Neural cell (in vitro differentiated cells): Measurements from ENCODE around the gene C8A. TPM values are rescaled to one million over a fixed set of nuclear protein-coding genes. Genes with fewer than 3 reads are reported as not detected.

Experiments
- H2AFZ ChIP-seq: fragments of 200-600, 300-800 bp; sonication (generic), shearing (Covaris generic); 2 replicates; pipeline ENCODE4 v1.6.0; 2014; ENCODE audit warnings: low read depth, mild to moderate bottlenecking, antibody characterized with exemption, low read length, moderate library complexity
- H3F3A ChIP-seq: fragments of 200-600 bp; shearing (Covaris generic); 2 replicates; pipeline ENCODE4 v1.6.1; 2016; ENCODE audit warnings: mild to moderate bottlenecking, moderate library complexity, mixed read lengths, antibody characterized with exemption, low read length; ENCODE audit not compliant: insufficient read depth, poor library complexity, severe bottlenecking
- H3K27ac ChIP-seq: fragments of 200-600, 300-800 bp; sonication (generic), shearing (Covaris generic); 2 replicates; pipeline ENCODE4 v1.5.1; 2014; ENCODE audit warnings: mild to moderate bottlenecking, low read length, moderate library complexity
- H3K27me3 ChIP-seq: fragments of 300-800, 200-600 bp; sonication (generic), shearing (Covaris generic); 2 replicates; pipeline ENCODE4 v1.6.0; 2014; ENCODE audit warnings: mild to moderate bottlenecking, low read depth, low read length, moderate library complexity; ENCODE audit not compliant: insufficient read depth
- H3K36me3 ChIP-seq: fragments of 300-800, 200-600 bp; sonication (generic), shearing (Covaris generic); 2 replicates; pipeline ENCODE4 v1.5.1; 2014; ENCODE audit warnings: mild to moderate bottlenecking, antibody characterized with exemption, low read length, moderate library complexity; ENCODE audit not compliant: insufficient read depth
- H3K4me2 ChIP-seq: fragments of 300-800, 200-600 bp; sonication (generic), shearing (Covaris generic); 2 replicates; pipeline ENCODE4 v1.6.0; 2014; ENCODE audit warnings: mild to moderate bottlenecking, low read length
- H3K4me3 ChIP-seq: fragments of 300-800, 200-600 bp; sonication (generic), shearing (Covaris generic); 2 replicates; pipeline ENCODE4 v1.5.1; 2014; ENCODE audit warnings: mild to moderate bottlenecking, low read length, moderate library complexity
- H3K79me2 ChIP-seq: fragments of 200-600 bp; shearing (Covaris generic); replicated peaks from 2 replicates; pipeline ENCODE4 v1.6.0; 2014; ENCODE audit warnings: mild to moderate bottlenecking, low read length, moderate library complexity; ENCODE audit not compliant: insufficient read depth
- H3K9ac ChIP-seq: fragments of 300-800, 200-600 bp; sonication (generic), shearing (Covaris generic); 2 replicates; pipeline ENCODE4 v1.6.1; 2016; ENCODE audit warnings: mild to moderate bottlenecking, low read length, mixed read lengths
- H3K9me2 ChIP-seq: fragments of 200-600 bp; shearing (Covaris generic); 2 replicates; pipeline ENCODE4 v1.6.1; 2016; ENCODE audit warnings: mild to moderate bottlenecking, low read length, mixed read lengths; ENCODE audit not compliant: insufficient read depth
- H3K9me3 ChIP-seq: fragments of 200-600, 300-800 bp; sonication (generic), shearing (Covaris generic); 2 replicates; pipeline ENCODE4 v1.6.1; 2016; ENCODE audit warnings: mild to moderate bottlenecking, mixed run types, low read length, moderate library complexity, mixed read lengths
- H4K20me1 ChIP-seq: fragments of 200-600 bp; shearing (Covaris generic); 2 replicates; pipeline ENCODE4 v1.6.1; 2016; ENCODE audit warnings: mild to moderate bottlenecking, mixed run types; ENCODE audit not compliant: insufficient read depth
- EP300 ChIP-seq: fragments of 450-650 bp; conservative IDR thresholded peaks from 2 replicates; pipeline ENCODE4 v1.6.1; 2014; ENCODE audit warnings: antibody characterized with exemption, mild to moderate bottlenecking, moderate library complexity; ENCODE audit not compliant: poor library complexity, severe bottlenecking
- EZH2 ChIP-seq: fragments of 200-600, 300-800 bp; shearing (Covaris generic), sonication (generic); IDR thresholded peaks from 2 replicates; pipeline ENCODE4 v1.6.1; 2014; ENCODE audit warnings: antibody characterized with exemption, low read length, borderline replicate concordance, mild to moderate bottlenecking; ENCODE audit not compliant: insufficient read depth, poor library complexity, severe bottlenecking
- MXI1 ChIP-seq: fragments of 450-650 bp; conservative IDR thresholded peaks from 2 replicates; pipeline ENCODE4 v1.6.1; 2014; ENCODE audit warnings: antibody characterized with exemption, mild to moderate bottlenecking; ENCODE audit not compliant: poor library complexity, severe bottlenecking
- POLR2AphosphoS5 ChIP-seq: IDR thresholded peaks from 2 replicates; pipeline ENCODE4 v1.6.1; 2012
- RAD21 ChIP-seq: fragments of 450-650 bp; conservative IDR thresholded peaks from 2 replicates; pipeline ENCODE4 v1.6.1; 2014; ENCODE audit warnings: antibody characterized with exemption, mild to moderate bottlenecking, moderate library complexity
- SMC3 ChIP-seq: fragments of 450-650 bp; conservative IDR thresholded peaks from 2 replicates; pipeline ENCODE4 v1.6.1; 2014; ENCODE audit warnings: antibody characterized with exemption, mild to moderate bottlenecking, moderate library complexity; ENCODE audit not compliant: poor library complexity
- TAF1 ChIP-seq: IDR thresholded peaks from 2 replicates; pipeline ENCODE4 v1.6.1; 2012; ENCODE audit warnings: low read depth
- polyA plus RNA-seq: library from polyadenylated mRNA; depleted of rRNA; stranded (reverse); fragments of >200 nt; gene quantifications from 2 replicates; pipeline ENCODE4 v1.2.3, GENCODE V29; 2014
- TF ChIP-seq, protein P1 (sequence below): fragments of 450-650 bp; IDR thresholded peaks from 2 replicates; pipeline ENCODE4 v1.5.1; 2014; ENCODE audit warnings: antibody characterized with exemption, mild to moderate bottlenecking, moderate library complexity; ENCODE audit not compliant: poor library complexity, severe bottlenecking
- TF ChIP-seq, protein P2 (sequence below): IDR thresholded peaks from 2 replicates; pipeline ENCODE4 v1.6.1; 2012; ENCODE audit warnings: borderline replicate concordance

Gene C8A
- polyA plus RNA-seq, 1 donor from 2014 or later: not detected

DNA sequence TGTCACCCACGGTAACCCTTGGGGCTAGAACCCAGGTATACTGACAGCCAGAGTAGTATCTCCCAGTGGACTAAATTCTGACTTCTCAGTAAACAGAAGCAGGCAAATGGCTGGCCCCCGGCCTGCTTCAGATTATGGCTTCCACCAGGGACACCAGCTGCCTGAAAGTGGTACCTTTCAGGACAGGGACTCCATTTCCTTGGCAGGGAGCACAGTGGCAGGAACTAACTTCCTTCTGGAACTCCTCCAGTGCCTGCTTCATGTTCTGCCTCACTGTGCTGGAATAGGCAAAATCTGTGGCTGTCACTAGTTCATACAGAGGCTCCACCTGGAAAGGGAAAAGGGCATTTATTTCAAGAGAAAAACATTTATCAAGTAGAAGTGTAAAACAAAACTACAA is 78.6 kb downstream of the C8A start:
- H3K9me3 ChIP-seq: no peaks in the 10 kb centered on the region
- no peak overlapping the region for H3K4me3 ChIP-seq
- no peaks in the 10 kb centered on the region for H3K27me3 ChIP-seq
- H3K4me2 ChIP-seq: no peak overlapping the region
- no peak for TF ChIP-seq EP300
- TF ChIP-seq MXI1: no peak
- no peak for TF ChIP-seq SMC3
- no peak for TF ChIP-seq RAD21
- TF ChIP-seq, protein P1, sequence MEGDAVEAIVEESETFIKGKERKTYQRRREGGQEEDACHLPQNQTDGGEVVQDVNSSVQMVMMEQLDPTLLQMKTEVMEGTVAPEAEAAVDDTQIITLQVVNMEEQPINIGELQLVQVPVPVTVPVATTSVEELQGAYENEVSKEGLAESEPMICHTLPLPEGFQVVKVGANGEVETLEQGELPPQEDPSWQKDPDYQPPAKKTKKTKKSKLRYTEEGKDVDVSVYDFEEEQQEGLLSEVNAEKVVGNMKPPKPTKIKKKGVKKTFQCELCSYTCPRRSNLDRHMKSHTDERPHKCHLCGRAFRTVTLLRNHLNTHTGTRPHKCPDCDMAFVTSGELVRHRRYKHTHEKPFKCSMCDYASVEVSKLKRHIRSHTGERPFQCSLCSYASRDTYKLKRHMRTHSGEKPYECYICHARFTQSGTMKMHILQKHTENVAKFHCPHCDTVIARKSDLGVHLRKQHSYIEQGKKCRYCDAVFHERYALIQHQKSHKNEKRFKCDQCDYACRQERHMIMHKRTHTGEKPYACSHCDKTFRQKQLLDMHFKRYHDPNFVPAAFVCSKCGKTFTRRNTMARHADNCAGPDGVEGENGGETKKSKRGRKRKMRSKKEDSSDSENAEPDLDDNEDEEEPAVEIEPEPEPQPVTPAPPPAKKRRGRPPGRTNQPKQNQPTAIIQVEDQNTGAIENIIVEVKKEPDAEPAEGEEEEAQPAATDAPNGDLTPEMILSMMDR: no peak
- no peak for TF ChIP-seq TAF1
- no peak for TF ChIP-seq EZH2
- TF ChIP-seq, protein P2, sequence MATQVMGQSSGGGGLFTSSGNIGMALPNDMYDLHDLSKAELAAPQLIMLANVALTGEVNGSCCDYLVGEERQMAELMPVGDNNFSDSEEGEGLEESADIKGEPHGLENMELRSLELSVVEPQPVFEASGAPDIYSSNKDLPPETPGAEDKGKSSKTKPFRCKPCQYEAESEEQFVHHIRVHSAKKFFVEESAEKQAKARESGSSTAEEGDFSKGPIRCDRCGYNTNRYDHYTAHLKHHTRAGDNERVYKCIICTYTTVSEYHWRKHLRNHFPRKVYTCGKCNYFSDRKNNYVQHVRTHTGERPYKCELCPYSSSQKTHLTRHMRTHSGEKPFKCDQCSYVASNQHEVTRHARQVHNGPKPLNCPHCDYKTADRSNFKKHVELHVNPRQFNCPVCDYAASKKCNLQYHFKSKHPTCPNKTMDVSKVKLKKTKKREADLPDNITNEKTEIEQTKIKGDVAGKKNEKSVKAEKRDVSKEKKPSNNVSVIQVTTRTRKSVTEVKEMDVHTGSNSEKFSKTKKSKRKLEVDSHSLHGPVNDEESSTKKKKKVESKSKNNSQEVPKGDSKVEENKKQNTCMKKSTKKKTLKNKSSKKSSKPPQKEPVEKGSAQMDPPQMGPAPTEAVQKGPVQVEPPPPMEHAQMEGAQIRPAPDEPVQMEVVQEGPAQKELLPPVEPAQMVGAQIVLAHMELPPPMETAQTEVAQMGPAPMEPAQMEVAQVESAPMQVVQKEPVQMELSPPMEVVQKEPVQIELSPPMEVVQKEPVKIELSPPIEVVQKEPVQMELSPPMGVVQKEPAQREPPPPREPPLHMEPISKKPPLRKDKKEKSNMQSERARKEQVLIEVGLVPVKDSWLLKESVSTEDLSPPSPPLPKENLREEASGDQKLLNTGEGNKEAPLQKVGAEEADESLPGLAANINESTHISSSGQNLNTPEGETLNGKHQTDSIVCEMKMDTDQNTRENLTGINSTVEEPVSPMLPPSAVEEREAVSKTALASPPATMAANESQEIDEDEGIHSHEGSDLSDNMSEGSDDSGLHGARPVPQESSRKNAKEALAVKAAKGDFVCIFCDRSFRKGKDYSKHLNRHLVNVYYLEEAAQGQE: no peak
- no peak for TF ChIP-seq POLR2AphosphoS5
- no peaks in the 10 kb centered on the region for H4K20me1 ChIP-seq
- H3K27ac ChIP-seq: no peak overlapping the region
- H2AFZ ChIP-seq: no peak overlapping the region
- no peaks in the 10 kb centered on the region for H3F3A ChIP-seq
- no peaks in the 10 kb centered on the region for H3K79me2 ChIP-seq
- H3K9me2 ChIP-seq: no peaks in the 10 kb centered on the region
- no peaks in the 10 kb centered on the region for H3K36me3 ChIP-seq
- no peak overlapping the region for H3K9ac ChIP-seq

DNA sequence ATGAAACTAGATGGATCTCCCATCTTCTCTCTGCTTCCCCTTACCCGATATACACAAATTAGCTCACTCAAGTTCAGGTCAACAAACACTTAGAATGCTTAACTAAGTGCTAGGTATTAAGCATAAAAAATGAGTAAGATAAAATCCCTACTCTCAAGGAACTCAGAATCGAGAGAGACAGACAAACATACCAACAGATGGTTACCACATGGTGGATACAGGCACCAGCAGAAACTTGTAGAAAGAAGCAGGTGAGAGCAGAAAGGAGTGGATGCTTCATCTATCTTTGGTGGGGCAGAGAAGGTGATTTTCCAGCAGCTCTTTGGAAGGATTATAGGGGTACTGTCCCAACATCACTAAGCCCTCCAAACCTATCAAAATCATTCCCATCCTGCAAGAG is 79.0 kb downstream of the C8A start:
- Histone ChIP-seq H3K4me2 (no peak overlapping the region), H3F3A (no peaks in the 10 kb centered on the region), H4K20me1 (no peaks in the 10 kb centered on the region), H3K27me3 (no peaks in the 10 kb centered on the region), H3K9me3 (no peaks in the 10 kb centered on the region), H3K9me2 (no peaks in the 10 kb centered on the region), H3K27ac (no peak overlapping the region), H3K4me3 (no peak overlapping the region), H3K9ac (no peak overlapping the region), H3K36me3 (no peaks in the 10 kb centered on the region), H3K79me2 (no peaks in the 10 kb centered on the region), H2AFZ (no peak overlapping the region)
- TF ChIP-seq EP300 (no peak), EZH2 (no peak), MXI1 (no peak), POLR2AphosphoS5 (no peak), RAD21 (no peak), TAF1 (no peak), SMC3 (no peak)
- TF ChIP-seq, protein P1: no peak
- TF ChIP-seq, protein P2: no peak
